D721Med (cell line): ENCODE data around the gene AMPD3.

Source experiments
- DNase-seq: peaks from one replicate; pipeline ENCODE4 v3.0.0; 2011; ENCODE audit warnings: low spot score; ENCODE audit not compliant: insufficient read length
- FAIRE-seq: peaks from 2 replicates; lab custom pipeline; 2011; peaks lifted over from hg19 to GRCh38; lab: Jason Lieb, UNC
- TF ChIP-seq, protein P1 (sequence below): IDR thresholded peaks from 2 replicates; pipeline ENCODE4 v1.5.1; 2012; ENCODE audit warnings: mild to moderate bottlenecking, control low read depth; ENCODE audit not compliant: insufficient read depth; ENCODE audit errors: missing control alignments

AMPD3 gene

GRCh38 chr11:10438458-10438857 lies 16.6 kb upstream of the AMPD3 start:
- TF ChIP-seq, protein P1, sequence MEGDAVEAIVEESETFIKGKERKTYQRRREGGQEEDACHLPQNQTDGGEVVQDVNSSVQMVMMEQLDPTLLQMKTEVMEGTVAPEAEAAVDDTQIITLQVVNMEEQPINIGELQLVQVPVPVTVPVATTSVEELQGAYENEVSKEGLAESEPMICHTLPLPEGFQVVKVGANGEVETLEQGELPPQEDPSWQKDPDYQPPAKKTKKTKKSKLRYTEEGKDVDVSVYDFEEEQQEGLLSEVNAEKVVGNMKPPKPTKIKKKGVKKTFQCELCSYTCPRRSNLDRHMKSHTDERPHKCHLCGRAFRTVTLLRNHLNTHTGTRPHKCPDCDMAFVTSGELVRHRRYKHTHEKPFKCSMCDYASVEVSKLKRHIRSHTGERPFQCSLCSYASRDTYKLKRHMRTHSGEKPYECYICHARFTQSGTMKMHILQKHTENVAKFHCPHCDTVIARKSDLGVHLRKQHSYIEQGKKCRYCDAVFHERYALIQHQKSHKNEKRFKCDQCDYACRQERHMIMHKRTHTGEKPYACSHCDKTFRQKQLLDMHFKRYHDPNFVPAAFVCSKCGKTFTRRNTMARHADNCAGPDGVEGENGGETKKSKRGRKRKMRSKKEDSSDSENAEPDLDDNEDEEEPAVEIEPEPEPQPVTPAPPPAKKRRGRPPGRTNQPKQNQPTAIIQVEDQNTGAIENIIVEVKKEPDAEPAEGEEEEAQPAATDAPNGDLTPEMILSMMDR: no peak
- DNase-seq (no peak), FAIRE-seq (no peak)

DNA sequence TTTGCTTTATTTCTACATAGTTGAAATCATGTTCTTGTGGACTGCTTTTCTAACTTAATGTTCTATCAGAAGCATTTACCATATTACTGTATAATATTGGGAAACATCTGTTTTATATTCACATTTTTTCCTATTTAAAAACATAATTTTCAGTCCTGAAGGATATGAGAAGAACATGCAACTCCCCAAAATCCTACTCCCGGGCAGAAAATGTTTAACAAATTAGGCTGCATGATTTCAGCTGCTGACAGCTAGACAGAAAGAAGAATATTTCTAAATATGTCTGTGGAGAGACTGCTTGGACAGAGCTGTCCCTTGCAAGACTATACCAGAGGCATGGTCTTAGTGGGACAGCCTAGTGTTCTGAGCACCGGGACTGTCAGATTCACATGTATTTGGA lies 15.7 kb upstream of the AMPD3 start:
- FAIRE-seq: no peak
- TF ChIP-seq, protein P1: no peak

GRCh38 chr11:10439924-10440323 lies 15.1 kb upstream of the AMPD3 start:
- FAIRE-seq (no peak), DNase-seq (no peak)
- TF ChIP-seq, protein P1: no peak

More for the DNA sequence above, 15.7 kb upstream of the AMPD3 start:
- no peak for DNase-seq

DNA sequence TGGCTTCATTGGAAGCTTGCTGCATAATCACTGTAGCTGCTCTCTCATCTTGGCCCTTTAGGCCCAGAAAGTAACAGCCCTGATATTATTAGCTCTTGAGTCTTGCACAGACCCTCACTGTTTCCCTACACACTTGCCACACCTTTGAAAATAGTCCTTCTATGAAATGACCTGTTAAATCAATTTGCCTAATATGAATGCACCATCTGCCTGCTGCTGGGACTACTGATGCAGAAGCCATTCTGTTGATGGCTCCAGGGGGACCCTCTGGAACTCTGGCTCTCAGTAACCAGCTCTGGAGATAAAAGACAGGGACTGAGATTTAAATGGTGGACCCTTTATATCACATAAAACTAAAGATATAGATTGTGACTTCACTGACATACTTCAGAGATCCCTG lies 14.7 kb upstream of the AMPD3 start:
- DNase-seq (no peak), FAIRE-seq (no peak)
- TF ChIP-seq, protein P1: no peak

GRCh38 chr11:10441091-10441490 lies 14.0 kb upstream of the AMPD3 start:
- FAIRE-seq: no peak
- DNase-seq: no peak
- TF ChIP-seq, protein P1: no peak

DNA sequence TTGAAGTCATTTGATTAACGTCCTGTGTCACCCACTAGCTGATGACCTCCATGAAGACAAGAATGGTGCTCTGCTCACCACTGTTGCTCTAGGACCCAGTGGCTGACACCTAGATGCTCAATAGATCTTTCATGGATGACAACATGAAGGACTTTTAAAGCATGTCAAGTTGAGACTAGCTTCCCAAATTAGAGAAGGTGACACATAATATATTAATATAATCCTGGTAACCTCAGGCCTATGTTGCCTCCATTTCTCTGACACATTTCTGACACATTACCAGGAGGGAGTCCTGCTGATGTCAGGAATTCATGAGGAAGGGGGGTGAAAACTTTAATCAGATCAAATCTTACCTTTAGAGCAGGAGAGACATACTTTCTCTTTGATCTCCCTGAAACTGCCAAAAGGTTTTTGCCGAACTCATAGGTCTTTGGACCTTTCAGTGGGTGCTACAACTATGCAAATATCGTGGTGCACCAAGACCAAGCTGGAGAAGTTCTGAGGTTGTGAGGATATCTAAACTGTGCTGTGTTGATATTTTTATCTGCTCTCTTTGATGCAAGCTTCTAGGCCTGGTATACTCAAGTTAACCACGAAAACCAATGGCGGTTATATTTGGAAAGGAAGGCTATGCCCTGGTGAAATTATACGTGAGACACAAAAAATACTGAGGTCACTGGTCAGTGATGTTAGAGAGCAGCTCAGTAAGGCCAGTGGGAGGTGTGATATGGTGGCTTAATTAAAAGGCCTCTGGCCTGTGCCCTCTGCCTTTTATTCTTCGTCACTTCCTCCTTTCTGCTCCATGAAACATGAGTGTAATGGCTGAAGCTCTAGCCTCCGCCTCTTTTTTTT lies 13.2 kb upstream of the AMPD3 start:
- no peak for DNase-seq
- TF ChIP-seq, protein P1: no peak
- no peak for FAIRE-seq

DNA sequence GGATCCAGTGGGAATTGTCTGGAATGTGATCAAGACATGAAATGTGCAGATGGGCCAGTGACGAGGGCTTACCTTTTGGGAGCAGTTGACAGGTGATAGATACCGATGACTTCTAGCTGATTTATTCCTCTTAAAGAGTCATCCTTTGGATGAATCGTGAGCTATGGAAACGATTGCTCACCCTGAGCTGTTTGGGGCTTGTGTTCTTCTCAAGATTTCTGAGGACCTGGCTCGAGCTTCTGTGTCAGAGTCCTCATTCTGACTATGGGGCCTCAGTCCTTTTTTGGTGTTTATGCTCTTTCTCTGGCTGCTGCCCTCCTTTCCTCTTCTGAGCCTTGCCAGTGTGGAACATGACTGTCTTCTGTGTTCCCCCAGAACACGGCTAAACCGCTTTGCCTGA lies 11.9 kb upstream of the AMPD3 start:
- no peak for DNase-seq
- TF ChIP-seq, protein P1: no peak
- FAIRE-seq: no peak
